NT2/D1 (cell line): Measurements from ENCODE around the gene UBE4B.

Experiments
- YY1 ChIP-seq: IDR thresholded peaks from 2 replicates; pipeline ENCODE4 v1.6.1; 2011; ENCODE audit not compliant: insufficient read length, insufficient read depth
- ZNF274 ChIP-seq: IDR thresholded peaks from 2 replicates; pipeline ENCODE4 v1.6.1; 2011; ENCODE audit warnings: mild to moderate bottlenecking, low read depth, low read length

DNA sequence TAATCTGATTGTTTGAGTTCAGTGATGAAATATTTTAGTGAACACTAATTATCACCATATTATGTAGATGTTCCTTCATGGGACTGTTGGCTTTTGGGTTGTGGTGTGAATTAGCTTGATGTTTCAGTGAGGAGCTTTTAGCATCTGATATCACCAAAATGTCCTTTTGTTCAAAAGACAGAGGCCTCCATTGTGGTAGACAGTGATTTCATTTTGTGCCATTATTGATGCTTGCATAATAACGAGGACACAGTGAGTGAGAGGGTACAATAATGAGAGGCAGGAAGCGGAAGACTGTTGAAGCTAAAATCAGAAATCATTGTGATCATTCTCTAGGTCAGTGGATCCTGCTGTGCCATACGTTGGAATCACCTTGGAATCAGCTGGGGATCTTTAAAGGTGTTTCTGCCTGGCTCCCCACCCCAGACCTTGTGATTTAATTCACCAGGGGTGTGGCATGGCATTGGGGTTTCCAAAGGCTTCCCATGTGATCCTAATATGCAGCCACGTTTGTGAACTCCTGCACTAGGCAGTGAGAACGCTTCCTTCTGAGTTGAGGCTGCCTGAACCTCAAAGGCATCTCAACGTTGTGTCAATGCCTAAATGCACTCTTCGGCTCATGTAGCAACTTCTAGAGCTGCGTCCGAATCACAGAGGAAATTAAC, 95.5 kb downstream of the UBE4B start:
- TF ChIP-seq YY1 (no peak), ZNF274 (no peak)
